ENCODE measurements around the gene RIMKLA. TPM values are rescaled to one million over a fixed set of nuclear protein-coding genes. Genes with fewer than 3 reads are reported as not detected.

Gene RIMKLA
- total and polyA plus RNA-seq, 2 of the 13 experiments (the other 11 are each of a cell fraction or from before 2014, with no cell fraction given): 2.5 to 3.8 TPM

GRCh38 chr1:42380586-42381279 is at the start of gene RIMKLA (continued):
- TF ChIP-seq TERF1 (CRISPR knock-in tag; IDR thresholded peaks at IDR 0.05): no peak
- no peak for TF ChIP-seq ZNF781 (CRISPR knock-in tag; IDR thresholded peaks at IDR 0.05; ENCODE audit: borderline replicate concordance, not compliant biosample characterization)
- TF ChIP-seq, protein P1, sequence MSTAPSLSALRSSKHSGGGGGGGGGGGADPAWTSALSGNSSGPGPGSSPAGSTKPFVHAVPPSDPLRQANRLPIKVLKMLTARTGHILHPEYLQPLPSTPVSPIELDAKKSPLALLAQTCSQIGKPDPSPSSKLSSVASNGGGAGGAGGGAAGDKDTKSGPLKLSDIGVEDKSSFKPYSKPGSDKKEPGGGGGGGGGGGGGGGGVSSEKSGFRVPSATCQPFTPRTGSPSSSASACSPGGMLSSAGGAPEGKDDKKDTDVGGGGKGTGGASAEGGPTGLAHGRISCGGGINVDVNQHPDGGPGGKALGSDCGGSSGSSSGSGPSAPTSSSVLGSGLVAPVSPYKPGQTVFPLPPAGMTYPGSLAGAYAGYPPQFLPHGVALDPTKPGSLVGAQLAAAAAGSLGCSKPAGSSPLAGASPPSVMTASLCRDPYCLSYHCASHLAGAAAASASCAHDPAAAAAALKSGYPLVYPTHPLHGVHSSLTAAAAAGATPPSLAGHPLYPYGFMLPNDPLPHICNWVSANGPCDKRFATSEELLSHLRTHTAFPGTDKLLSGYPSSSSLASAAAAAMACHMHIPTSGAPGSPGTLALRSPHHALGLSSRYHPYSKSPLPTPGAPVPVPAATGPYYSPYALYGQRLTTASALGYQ (CRISPR knock-in tag; IDR thresholded peaks at IDR 0.05): no peak
- TF ChIP-seq, protein P2, sequence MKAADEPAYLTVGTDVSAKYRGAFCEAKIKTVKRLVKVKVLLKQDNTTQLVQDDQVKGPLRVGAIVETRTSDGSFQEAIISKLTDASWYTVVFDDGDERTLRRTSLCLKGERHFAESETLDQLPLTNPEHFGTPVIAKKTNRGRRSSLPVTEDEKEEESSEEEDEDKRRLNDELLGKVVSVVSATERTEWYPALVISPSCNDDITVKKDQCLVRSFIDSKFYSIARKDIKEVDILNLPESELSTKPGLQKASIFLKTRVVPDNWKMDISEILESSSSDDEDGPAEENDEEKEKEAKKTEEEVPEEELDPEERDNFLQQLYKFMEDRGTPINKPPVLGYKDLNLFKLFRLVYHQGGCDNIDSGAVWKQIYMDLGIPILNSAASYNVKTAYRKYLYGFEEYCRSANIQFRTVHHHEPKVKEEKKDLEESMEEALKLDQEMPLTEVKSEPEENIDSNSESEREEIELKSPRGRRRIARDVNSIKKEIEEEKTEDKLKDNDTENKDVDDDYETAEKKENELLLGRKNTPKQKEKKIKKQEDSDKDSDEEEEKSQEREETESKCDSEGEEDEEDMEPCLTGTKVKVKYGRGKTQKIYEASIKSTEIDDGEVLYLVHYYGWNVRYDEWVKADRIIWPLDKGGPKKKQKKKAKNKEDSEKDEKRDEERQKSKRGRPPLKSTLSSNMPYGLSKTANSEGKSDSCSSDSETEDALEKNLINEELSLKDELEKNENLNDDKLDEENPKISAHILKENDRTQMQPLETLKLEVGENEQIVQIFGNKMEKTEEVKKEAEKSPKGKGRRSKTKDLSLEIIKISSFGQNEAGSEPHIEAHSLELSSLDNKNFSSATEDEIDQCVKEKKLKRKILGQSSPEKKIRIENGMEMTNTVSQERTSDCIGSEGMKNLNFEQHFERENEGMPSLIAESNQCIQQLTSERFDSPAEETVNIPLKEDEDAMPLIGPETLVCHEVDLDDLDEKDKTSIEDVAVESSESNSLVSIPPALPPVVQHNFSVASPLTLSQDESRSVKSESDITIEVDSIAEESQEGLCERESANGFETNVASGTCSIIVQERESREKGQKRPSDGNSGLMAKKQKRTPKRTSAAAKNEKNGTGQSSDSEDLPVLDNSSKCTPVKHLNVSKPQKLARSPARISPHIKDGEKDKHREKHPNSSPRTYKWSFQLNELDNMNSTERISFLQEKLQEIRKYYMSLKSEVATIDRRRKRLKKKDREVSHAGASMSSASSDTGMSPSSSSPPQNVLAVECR (CRISPR knock-in tag; IDR thresholded peaks at IDR 0.05; ENCODE audit: borderline replicate concordance): peak; percentile 71
- no peak; the same call in none of the 2 replicates for TF ChIP-seq ZBTB38 (CRISPR knock-in tag; IDR thresholded peaks at IDR 0.05)
- no peak for TF ChIP-seq TBP (CRISPR knock-in tag; IDR thresholded peaks at IDR 0.05)
- TF ChIP-seq ZNF441 (CRISPR knock-in tag; IDR thresholded peaks at IDR 0.05; ENCODE audit: borderline replicate concordance): no peak
- no peak for TF ChIP-seq SMC3 (IDR thresholded peaks at IDR 0.05; ENCODE audit: low read length)
- no peak for TF ChIP-seq CENPX (CRISPR knock-in tag; IDR thresholded peaks at IDR 0.05)
- no peak for TF ChIP-seq FUBP1 (CRISPR knock-in tag; IDR thresholded peaks at IDR 0.05; ENCODE audit: borderline replicate concordance)
- TF ChIP-seq GRHL1 (CRISPR knock-in tag; conservative IDR thresholded peaks at IDR 0.05): no peak
- TF ChIP-seq SMAD3 (CRISPR knock-in tag; IDR thresholded peaks at IDR 0.05): no peak
- no peak for TF ChIP-seq TAF15 (IDR thresholded peaks at IDR 0.05; ENCODE audit: low read depth, low read length, poor library complexity, severe bottlenecking)
- TF ChIP-seq ZNF567 (CRISPR knock-in tag; IDR thresholded peaks at IDR 0.05; ENCODE audit: borderline replicate concordance): no peak
- no peak for TF ChIP-seq KDM4B (CRISPR knock-in tag; IDR thresholded peaks at IDR 0.05)
- TF ChIP-seq, protein P3, sequence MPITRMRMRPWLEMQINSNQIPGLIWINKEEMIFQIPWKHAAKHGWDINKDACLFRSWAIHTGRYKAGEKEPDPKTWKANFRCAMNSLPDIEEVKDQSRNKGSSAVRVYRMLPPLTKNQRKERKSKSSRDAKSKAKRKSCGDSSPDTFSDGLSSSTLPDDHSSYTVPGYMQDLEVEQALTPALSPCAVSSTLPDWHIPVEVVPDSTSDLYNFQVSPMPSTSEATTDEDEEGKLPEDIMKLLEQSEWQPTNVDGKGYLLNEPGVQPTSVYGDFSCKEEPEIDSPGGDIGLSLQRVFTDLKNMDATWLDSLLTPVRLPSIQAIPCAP (CRISPR knock-in tag; IDR thresholded peaks at IDR 0.05; ENCODE audit: low read depth): no peak
- no peak for TF ChIP-seq NCOA1 (CRISPR knock-in tag; IDR thresholded peaks at IDR 0.05)

Data from HepG2 (cell line).